ENCODE measurements around the gene CPAMD8.
"Not testable (repeated sequence)": the region's sequence is repeated elsewhere in the genome, so short reads cannot be mapped to it uniquely, and the experiment has no call there.

Gene CPAMD8

DNA sequence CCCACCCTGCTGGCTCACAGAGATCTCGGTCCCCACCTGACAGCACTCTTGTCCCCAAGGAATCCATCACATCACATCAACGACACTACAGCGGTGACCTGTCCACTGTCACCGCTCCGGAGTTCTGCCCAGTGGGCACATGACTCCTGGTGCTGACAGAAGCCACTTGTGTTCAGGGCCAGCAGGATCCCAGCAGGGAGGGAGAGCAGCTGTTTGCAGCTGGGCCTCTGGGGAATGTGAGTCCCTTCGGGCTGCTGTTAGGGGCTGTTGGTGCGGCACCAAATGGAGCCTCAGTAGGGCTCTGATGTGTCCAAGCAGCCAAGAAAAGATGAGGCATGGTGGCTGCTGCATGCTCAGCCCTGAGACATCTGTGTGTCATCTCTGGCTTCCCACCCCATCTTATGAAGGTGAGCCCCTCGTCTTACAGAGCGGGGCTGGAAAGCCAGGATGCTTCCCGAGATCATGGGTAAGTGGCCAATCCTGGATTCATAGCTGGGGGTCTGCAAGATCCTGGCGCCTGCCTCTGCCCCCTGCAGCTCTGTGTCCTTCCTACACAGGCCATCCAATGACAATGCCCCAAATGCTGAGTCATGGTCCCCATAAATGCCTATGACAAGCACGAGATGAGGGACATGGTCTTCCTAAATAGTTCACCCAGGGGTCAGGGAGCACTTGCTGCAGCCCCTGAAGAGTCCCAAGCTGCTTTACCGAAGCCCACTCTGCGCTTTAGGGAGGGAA is 81.8 kb downstream of the CPAMD8 start:
- DNase-seq, result peak; percentile 28

DNA sequence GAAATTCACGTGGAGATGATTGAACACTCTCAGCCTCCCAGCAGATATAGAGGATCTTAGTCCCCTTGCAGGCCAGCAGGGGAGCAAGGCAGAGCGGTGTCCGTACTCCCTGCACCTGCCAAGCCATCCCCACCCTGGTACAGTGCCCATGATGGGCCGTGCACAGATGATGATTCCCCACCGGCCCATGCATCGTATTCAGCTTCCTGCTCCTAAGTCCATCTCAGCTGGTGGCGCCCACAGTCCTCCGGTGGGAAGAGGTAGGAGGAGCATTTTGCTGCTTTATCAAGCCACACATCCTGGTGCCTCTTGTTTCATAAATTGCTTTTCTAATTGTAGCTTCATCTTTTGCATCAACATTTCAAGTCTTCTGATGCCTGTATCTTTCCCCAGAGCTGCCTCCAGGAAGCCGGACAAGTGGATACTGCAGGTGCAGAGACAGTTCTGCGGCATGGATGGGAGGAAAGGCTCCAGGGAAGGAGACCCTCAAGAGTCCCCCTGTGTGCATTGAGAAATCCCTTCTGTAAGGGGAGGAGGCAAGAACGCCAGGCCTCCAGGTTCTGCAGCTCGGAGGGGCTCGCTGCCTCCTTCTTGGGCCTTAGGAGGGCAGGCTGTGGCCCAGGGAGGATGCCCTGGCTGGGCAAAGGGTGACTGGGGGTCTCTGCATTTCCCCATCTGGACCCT is 82.5 kb downstream of the CPAMD8 start:
- peak; percentile 37 for DNase-seq

DNA sequence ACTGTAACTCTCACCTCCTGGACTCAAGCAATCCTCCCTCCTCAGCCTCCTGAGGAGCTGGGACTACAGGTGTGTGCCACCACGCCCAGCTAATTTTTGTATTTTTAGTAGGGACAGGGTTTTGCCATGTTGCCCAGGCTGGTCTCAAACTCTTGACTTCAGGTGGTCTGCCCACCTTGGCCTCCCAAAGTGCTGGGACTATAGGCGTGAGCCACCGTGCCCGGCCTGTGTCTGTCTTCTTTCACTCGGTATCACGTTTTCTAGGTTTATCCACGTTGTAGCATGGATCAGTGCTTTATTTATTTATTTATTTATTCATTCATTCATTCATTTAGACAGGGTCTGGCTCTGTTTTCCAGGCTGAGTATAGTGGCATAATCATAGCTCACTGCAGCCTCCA is 83.5 kb downstream of the CPAMD8 start:
- not testable (repeated sequence) for DNase-seq

DNA sequence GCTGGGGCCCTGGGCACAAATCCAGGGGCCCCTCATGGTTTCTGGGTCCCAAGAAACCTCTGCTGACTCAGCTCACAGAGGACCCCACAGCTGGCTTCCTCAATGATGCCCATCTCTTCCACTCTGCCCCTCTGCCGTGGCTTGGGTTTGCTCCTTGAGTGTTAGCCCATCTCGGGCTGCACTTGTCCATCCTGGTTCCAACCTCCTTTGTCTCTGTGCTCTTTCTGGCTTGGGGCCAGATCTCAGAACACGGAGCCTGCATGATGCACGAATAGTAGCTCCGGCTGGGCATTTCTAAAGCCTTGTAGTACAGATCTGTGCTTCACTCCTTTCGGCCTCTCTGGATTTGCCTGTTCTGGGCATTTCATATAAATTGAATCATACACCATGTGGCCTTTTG is 84.0 kb downstream of the CPAMD8 start:
- DNase-seq, result peak; percentile 24

DNA sequence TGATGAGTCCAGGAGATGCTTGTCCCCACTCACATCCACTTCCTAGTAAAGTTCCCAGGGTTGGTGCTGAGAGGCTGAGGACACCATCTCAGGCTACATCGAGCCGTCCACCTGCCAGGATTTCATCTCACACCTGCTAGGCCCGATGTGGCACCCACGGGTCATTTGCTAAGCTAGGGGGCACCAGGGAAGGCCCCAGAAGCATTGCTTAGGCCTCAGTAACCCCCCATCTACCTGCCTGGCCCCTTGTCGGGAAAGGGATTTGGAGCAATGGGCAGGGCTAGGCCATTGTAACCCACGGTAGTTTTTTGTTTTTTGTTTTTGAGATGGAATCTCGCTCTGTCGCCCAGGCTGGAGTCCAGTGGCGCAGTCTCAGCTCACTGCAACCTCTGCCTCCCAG is 86.0 kb downstream of the CPAMD8 start:
- DNase-seq, result no peak

GRCh38 chr19:16940063-16940462 is 86.5 kb downstream of the CPAMD8 start:
- not testable (repeated sequence) for DNase-seq

GRCh38 chr19:16938211-16938610 is 88.4 kb downstream of the CPAMD8 start:
- DNase-seq, result no peak

DNA sequence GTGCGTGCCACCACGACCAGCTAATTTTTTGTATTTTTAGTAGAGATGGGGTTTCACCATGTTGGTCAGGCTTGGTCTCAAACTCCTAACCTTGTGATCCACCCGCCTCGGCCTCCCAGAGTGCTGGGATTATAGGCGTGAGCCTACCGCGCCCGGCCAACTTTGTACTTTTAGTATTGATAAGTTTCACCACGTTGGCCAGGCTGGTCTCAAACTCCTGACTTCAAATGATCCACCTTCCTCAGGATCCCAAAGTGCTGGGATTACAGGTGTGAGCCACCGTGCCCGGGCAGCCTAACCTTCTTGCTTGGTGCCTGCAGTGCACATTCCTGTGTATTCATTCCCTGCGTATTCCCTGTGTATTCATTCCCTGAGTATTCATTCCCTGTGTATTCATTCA is 88.8 kb downstream of the CPAMD8 start:
- DNase-seq, result not testable (repeated sequence)

DNA sequence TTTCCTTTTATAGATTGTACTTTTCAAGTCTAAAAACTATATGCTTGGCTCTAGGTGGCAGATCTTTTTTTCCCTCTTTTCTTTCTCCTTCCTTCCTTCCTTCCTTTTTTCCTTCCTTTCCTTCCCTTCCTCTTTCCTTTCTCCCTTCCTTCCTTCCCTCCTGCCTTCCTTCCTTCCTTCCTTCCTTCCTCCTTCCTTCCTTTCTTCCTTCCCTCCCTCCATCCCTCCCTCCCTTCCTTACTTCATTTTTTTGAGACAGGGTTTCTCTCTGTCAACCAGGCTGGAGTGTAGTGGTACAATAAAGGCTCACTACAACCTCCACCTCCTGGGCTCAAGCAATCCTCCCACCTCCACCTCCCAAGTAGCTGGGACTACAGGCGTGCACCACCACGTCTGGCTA is 89.7 kb downstream of the CPAMD8 start:
- no peak for DNase-seq

GRCh38 chr19:16934489-16934888 is 92.1 kb downstream of the CPAMD8 start:
- no peak for DNase-seq

DNA sequence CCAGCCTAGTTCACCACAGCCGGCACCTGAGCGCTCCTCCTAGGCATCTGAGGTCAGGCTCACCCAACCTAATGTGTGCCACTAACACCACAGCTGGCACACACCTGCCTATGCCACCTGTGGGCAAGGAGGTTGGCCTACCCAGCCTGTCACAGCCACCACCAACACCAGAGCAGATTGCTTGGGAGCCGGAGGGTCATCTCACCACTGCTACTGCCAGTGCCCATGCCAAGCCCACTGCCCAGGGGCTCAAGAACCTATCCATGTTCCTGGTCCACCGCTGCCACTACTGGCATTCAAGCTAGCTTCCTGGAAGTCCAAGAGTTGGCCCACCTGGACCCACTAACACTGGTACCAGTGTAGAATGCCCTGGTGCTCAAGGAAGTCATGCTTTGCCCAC is 95.3 kb downstream of the CPAMD8 start:
- no peak for DNase-seq

DNA sequence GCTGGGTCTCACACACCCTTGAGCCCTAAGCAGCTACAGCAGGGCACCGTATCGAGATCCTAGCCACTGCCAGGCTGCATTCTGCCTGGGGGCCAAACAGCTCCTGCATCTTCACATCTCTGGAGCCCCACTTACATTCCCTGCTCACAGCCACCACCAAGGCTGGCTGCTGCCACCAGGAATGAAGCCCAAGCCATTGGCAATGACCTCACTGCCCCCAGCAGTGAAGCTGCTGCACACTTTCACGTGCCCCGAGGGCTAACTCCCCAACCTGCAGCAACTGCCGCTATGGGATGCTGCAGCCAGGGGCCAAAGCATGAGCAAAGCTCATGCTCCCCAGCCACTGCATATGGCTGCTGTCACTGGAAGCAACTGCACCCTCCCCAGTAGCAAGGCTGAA is 95.9 kb downstream of the CPAMD8 start:
- DNase-seq, result no peak

- DNase-seq, result no peak
Observed at GRCh38 chr19:16928916-16929315, 97.7 kb downstream of the CPAMD8 start.

DNA sequence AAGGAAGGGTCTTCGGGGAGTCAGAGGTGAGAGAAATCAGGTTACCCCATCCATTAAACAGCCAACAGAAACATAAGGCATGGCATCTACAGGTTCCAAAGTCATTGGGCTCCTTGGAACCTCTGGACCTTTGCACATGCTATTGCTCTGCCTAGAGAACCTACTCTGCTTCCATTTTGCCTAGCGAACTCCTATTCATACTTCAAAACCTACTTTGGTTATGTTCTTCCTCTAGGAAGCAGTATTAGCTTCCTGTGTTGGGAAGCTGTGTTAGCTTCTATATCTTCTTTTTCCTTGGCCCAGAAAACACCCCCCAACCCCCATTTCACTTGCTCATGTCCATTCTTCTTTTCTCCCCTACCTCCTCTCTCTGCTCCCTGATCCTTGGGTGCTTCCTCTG is 98.3 kb downstream of the CPAMD8 start:
- no peak for DNase-seq

GRCh38 chr19:16927883-16928282 is 98.7 kb downstream of the CPAMD8 start:
- no peak for DNase-seq

- DNase-seq, result no peak
Observed at GRCh38 chr19:16922949-16923348, 103.7 kb downstream of the CPAMD8 start.

DNA sequence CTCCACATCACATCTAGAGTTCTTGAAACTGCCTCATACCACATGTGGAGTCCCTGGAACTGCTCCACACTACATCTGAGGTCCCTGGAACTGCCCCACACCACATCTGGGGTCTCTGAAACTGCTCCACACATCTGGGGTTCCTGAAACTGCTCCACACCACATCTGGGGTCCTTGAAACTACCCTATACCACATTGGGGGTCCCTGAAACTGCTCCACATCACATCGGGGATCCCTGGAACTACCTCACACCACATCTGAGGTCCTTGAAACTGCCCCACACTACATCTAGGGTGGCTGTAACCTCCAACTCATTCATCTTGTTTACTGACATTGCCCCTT is 104.0 kb downstream of the CPAMD8 start:
- no peak for DNase-seq

DNA sequence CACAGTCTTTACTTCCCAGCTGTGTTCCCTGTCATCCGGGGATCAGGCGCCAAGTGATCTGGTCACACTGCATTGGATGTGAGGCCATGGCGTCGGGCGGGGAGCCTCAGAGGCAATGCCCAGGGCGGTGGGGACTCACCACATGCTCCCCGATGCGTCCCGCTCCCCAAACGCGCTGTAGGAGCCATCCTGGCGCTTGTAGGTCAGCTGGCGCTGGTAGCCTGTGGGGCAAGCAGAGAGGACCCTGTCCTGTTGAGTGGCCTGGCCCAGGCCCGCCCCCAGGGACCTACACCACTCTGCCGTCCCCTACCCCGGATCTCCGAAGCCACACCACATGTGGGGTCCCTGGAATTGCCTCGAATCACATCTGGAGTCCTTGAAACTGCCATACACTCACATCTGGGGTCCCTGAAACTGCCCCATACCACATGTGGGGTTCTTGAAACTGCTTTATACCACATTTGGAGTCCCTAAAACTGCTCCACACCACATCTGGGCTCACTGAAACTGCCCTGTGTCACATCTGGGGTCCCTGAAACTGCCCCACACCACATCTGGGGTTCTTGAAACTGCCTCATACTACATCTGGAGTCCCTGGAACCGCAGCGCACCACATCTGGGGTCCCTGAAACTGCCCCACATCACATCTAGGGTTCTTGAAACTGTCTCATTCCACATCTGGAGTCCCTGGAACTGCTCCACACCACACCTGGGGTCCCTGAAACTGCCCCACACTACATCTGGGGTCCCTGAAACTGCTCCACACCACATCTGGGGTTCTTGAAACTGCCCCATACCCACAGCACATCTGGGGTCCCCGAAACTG is 104.6 kb downstream of the CPAMD8 start:
- DNase-seq, result no peak

GRCh38 chr19:16920816-16921529 is 105.6 kb downstream of the CPAMD8 start:
- DNase-seq, result no peak

- no peak for DNase-seq
Observed at GRCh38 chr19:16919496-16919895, 107.1 kb downstream of the CPAMD8 start.

DNA sequence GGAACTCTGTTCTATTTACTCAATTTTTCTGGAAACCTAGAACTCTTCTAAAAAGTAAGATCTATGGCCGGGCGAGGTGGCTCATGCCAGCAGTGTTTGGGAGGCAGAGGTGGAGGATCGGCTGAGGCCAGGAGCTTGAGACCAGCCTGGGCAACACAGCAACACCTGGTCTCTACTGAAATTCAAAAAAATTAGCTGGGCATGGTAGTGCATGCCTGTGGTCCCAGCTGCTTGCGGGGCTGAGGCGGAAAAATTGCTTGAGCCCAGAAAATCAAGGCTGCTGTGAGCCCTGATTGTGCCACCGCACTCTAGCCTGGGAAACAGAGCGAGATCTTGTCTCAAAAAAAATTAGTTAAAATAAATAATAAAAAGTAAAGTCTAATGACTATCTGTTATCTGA is 109.2 kb downstream of the CPAMD8 start:
- DNase-seq, result no peak

DNA sequence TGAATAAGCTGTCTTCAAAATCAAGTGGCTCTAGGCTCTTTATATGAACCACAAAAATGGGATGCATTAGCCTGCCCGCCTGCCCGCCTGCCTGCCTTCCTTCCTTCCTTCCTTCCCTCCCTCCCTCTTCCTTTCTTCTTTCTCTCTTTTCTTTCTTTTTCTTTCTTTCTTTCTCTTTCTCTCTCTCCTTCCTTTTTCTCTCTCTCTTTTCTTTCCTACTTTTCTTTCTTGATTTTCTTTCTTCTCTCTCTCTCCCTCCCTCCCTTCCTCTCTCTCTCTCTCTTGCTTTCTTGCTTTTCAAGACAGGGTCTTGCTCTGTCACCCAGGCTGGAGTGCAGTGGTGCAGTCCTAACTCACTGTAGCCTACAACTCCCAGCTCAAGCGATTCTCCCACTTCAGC is 110.9 kb downstream of the CPAMD8 start:
- DNase-seq, result no peak

DNA sequence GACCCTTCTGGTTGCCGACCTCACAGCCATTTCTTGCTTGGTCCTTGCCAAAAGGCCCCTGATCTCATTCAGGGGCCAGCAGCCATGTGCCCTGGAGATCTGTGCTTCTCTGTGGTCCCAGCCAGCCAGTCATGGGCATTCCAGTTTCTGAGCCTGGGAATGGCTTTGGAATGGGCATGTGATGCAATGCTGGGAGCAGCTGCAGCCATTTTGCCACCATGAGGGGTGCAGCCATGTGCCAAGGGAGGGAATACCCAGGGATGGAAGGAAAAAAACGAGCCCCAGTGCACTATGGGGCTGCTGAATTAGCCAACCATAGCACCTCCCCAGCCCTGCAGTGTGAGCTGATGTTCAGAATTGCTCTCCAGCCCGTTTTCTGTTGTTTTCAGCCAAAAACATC is 111.5 kb downstream of the CPAMD8 start:
- DNase-seq, result no peak
